Fibroblast of skin of back (primary cell): Measurements from ENCODE around the gene SMIM26.

Experiments used
- DNase-seq: peaks from one replicate; pipeline ENCODE4 v3.0.0-alpha.2; 2013

The SMIM26 gene

DNA sequence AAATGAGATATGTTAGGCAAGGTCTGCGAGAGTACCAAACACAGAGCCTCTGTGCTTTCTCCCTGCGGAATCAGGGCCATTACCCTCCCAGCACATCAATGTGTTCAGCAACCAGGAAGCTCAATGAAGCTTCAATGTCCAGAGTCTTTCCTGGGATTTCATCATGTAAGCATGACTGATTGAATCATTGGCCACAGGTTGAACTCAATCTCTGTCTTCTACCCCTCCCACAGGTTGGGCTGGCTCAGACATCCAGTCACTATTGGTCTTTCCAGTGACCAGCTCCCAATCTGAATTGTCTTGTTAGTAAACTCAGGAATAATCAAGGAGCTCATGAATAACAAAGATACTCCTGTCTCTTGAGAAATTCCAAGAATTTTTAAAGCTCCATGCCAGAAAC is 17.9 kb downstream of the SMIM26 start:
- DNase-seq: peak; percentile 62

GRCh38 chr20:18587665-18588573 is 20.7 kb downstream of the SMIM26 start, which contains the start of gene DTD1:
TSS of gene DTD1 (plus strand) at chr20:18588054. CDS start at chr20:18588073, 19 bp downstream.
- peak; percentile 83 for DNase-seq

DNA sequence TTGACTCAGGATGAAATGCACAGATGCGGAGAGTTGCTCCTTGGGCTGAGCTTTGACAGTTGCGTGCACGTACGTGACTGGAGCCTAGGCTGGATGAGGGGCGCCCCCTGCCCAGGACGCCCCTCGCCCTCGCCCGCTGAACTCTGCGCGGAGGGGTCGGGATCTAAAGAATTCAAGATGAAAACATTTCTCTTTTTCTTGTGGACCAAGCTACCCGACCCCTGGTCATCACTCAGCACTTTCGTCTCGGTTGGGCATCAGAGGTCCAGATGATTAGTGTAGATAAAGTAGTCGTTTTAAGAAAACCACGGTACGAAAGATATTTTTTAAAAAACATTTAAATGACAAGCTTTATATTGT is 21.3 kb downstream of the SMIM26 start:
- DNase-seq: no peak

GRCh38 chr20:18589941-18590674 is 22.9 kb downstream of the SMIM26 start:
- no peak for DNase-seq

DNA sequence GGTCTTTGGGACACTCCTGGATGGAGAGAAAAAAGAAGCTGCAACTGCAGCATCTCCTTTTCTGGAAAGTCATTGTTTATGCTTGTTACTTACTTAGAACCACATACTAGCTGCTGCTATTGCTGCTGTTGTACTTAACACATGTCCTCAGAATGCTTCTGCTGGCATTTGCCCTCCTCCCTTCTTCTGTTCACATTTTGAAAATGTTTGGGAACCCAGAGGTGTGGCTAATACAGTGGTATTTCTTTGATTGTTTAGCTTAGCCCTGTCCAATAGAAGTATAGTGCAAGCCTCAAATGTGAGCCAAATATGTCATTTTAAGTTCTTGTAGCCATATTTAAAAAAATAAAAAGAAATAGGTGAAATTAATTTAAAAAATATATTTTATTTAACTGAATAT is 29.0 kb downstream of the SMIM26 start:
- DNase-seq: no peak

- no peak for DNase-seq
Observed at GRCh38 chr20:18609741-18610140, 42.5 kb downstream of the SMIM26 start.

- no peak for DNase-seq
Observed at GRCh38 chr20:18611492-18611891, 44.3 kb downstream of the SMIM26 start.

GRCh38 chr20:18613553-18613952 is 46.3 kb downstream of the SMIM26 start:
- DNase-seq: peak; percentile 21

- no peak for DNase-seq
Observed at GRCh38 chr20:18614244-18614643, 47.0 kb downstream of the SMIM26 start.

GRCh38 chr20:18615020-18615650 is 47.9 kb downstream of the SMIM26 start:
- no peak for DNase-seq
